GM21528 (cell line): ENCODE measurements around the gene USP17L11.
"Not testable (repeated sequence)": the region's sequence is repeated elsewhere in the genome, so short reads cannot be mapped to it uniquely, and the experiment has no call there.

Source experiments
- ATAC-seq: cut with Tn5 transposase; IDR thresholded peaks from one replicate; pipeline ENCODE4 v1.9.1; 2021; ENCODE audit warnings: mild to moderate bottlenecking, moderate library complexity; ENCODE audit not compliant: unreplicated experiment, low FRiP score

Gene USP17L11, protein sequence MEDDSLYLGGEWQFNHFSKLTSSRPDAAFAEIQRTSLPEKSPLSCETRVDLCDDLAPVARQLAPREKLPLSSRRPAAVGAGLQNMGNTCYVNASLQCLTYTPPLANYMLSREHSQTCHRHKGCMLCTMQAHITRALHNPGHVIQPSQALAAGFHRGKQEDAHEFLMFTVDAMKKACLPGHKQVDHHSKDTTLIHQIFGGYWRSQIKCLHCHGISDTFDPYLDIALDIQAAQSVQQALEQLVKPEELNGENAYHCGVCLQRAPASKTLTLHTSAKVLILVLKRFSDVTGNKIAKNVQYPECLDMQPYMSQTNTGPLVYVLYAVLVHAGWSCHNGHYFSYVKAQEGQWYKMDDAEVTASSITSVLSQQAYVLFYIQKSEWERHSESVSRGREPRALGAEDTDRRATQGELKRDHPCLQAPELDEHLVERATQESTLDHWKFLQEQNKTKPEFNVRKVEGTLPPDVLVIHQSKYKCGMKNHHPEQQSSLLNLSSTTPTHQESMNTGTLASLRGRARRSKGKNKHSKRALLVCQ

DNA sequence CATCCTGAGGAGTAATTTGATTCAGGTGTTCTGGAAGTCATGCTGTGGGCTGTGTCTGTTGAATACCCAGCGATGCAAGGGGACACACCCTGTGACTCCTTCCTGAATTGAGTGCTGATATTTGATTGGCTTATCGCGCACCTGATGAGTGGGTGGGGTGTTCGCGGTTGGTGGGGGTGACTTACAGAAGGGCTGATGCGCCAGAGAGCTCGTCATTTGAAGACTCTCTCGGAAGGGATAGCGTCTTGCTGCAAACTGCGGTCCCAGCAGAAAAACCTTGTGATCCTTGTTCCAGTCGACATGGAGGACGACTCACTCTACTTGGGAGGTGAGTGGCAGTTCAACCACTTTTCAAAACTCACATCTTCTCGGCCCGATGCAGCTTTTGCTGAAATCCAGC lies at the start of gene USP17L11:
USP17L11 (plus strand) TSS at position 301 of the 400 bp plus-strand sequence; CDS start at position 301, 0 bp downstream.
- not testable (repeated sequence) for ATAC-seq

- ATAC-seq: not testable (repeated sequence)
Observed at GRCh38 chr4:9165990-9166389, 49.2 kb upstream of the USP17L11 start.

- not testable (repeated sequence) for ATAC-seq
Observed at GRCh38 chr4:9169791-9170459, 45.3 kb upstream of the USP17L11 start, which contains the start of gene FAM90A26. Gene FAM90A26, plus strand, starts transcription at chr4:9170409. Its CDS starts 2,764 bp downstream, at chr4:9173173.

DNA sequence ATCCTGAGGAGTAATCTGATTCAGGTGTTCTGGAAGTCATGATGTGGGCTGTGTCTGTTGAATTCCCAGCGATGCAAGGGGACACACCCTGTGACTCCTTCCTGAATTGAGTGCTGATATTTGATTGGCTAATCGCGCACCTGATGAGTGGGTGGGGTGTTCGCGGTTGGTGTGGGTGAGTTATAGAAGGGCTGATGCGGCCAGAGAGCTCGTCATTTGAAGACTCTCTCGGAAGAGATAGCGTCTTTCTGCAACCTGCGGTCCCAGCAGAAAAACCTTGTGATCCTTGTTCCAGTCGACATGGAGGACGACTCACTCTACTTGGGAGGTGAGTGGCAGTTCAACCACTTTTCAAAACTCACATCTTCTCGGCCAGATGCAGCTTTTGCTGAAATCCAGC lies 4.8 kb upstream of the USP17L11 start, which contains the start of gene USP17L10:
USP17L10 (plus strand) TSS at position 301 of the 400 bp plus-strand sequence; CDS start at position 301, 0 bp downstream.
- not testable (repeated sequence) for ATAC-seq

DNA sequence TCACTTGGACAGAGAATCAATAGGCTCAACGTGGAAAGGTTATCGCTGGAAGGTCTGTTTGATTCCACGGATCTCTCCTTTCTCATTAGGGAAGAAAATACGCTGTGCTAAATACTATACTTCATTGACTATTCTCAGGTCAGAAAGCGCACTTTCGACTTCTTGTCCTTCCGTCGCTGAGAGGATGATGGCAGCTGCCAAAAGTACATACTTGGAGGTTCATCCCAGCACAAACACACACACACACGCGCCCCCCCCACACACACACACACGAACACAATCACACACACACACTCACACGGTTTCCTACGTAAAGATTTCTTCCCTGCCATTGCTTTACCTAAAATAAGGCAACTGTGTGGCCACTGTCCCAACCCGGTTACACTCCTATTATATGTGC lies 504 bp upstream of the USP17L11 start:
- ATAC-seq: not testable (repeated sequence)

DNA sequence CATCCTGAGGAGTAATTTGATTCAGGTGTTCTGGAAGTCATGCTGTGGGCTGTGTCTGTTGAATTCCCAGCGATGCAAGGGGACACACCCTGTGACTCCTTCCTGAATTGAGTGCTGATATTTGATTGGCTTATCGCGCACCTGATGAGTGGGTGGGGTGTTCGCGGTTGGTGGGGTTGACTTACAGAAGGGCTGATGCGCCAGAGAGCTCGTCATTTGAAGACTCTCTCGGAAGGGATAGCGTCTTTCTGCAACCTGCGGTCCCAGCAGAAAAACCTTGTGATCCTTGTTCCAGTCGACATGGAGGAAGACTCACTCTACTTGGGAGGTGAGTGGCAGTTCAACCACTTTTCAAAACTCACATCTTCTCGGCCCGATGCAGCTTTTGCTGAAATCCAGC lies 4.6 kb downstream of the USP17L11 start, which contains the start of gene USP17L12:
USP17L12 (plus strand) TSS at position 301 of the 400 bp plus-strand sequence; CDS start at position 301, 0 bp downstream.
- not testable (repeated sequence) for ATAC-seq

- ATAC-seq: not testable (repeated sequence)
Observed at GRCh38 chr4:9224596-9224995, 9.4 kb downstream of the USP17L11 start, which contains the start of gene USP17L13. Gene USP17L13, plus strand, starts transcription at chr4:9224896. Its CDS starts 0 bp downstream, at chr4:9224896.

DNA sequence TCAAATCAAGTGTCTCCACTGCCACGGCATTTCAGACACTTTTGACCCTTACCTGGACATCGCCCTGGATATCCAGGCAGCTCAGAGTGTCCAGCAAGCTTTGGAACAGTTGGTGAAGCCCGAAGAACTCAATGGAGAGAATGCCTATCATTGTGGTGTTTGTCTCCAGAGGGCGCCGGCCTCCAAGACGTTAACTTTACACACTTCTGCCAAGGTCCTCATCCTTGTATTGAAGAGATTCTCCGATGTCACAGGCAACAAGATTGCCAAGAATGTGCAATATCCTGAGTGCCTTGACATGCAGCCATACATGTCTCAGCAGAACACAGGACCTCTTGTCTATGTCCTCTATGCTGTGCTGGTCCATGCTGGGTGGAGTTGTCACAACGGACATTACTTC lies 15.0 kb downstream of the USP17L11 start:
- not testable (repeated sequence) for ATAC-seq

- ATAC-seq: not testable (repeated sequence)
Observed at GRCh38 chr4:9234085-9234484, 18.9 kb downstream of the USP17L11 start, which contains the start of gene USP17L15. Gene USP17L15, plus strand, starts transcription at chr4:9234385. Its CDS starts 0 bp downstream, at chr4:9234385.

DNA sequence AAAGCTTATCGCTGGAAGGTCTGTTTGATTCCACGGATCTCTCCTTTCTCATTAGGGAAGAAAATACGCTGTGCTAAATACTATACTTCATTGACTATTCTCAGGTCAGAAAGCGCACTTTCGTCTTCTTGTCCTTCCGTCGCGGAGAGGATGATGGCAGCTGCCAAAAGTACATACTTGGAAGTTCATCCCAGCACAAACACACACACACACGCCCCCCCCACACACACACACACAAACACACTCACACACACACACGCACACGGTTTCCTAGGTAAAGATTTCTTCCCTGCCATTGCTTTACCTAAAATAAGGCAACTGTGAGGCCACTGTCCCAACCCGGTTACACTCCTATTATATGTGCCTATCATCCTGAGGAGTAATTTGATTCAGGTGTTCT lies 23.3 kb downstream of the USP17L11 start:
- not testable (repeated sequence) for ATAC-seq

- not testable (repeated sequence) for ATAC-seq
Observed at GRCh38 chr4:9243579-9243978, 28.4 kb downstream of the USP17L11 start, which contains the start of gene USP17L17. Gene USP17L17, plus strand, starts transcription at chr4:9243879. Its CDS starts 0 bp downstream, at chr4:9243879.

- not testable (repeated sequence) for ATAC-seq
Observed at GRCh38 chr4:9247953-9248680, 32.9 kb downstream of the USP17L11 start, which contains the start of gene USP17L18. Gene USP17L18, plus strand, starts transcription at chr4:9248630. Its CDS starts 0 bp downstream, at chr4:9248630.

DNA sequence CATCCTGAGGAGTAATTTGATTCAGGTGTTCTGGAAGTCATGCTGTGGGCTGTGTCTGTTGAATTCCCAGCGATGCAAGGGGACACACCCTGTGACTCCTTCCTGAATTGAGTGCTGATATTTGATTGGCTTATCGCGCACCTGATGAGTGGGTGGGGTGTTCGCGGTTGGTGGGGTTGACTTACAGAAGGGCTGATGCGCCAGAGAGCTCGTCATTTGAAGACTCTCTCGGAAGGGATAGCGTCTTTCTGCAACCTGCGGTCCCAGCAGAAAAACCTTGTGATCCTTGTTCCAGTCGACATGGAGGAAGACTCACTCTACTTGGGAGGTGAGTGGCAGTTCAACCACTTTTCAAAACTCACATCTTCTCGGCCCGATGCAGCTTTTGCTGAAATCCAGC lies 37.9 kb downstream of the USP17L11 start, which contains the start of gene USP17L19:
USP17L19 (plus strand) TSS at position 301 of the 400 bp plus-strand sequence; CDS start at position 301, 0 bp downstream.
- ATAC-seq: not testable (repeated sequence)

GRCh38 chr4:9257824-9258223 lies 42.6 kb downstream of the USP17L11 start, which contains the start of gene USP17L20:
Gene USP17L20, plus strand, starts transcription at chr4:9258124. Its CDS starts 0 bp downstream, at chr4:9258124.
- not testable (repeated sequence) for ATAC-seq

DNA sequence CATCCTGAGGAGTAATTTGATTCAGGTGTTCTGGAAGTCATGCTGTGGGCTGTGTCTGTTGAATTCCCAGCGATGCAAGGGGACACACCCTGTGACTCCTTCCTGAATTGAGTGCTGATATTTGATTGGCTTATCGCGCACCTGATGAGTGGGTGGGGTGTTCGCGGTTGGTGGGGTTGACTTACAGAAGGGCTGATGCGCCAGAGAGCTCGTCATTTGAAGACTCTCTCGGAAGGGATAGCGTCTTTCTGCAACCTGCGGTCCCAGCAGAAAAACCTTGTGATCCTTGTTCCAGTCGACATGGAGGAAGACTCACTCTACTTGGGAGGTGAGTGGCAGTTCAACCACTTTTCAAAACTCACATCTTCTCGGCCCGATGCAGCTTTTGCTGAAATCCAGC lies 47.4 kb downstream of the USP17L11 start, which contains the start of gene USP17L21:
USP17L21 (plus strand) TSS at position 301 of the 400 bp plus-strand sequence; CDS start at position 301, 0 bp downstream.
- ATAC-seq: not testable (repeated sequence)
